HG02588 (cell line): ENCODE results near the gene LTBP1.
"Not testable (repeated sequence)": the region's sequence is repeated elsewhere in the genome, so short reads cannot be mapped to it uniquely, and the experiment has no call there.

Source experiments
- ATAC-seq: cut with Tn5 transposase; IDR thresholded peaks from one replicate; pipeline ENCODE4 v1.9.1; 2021; ENCODE audit warnings: mild to moderate bottlenecking, moderate library complexity; ENCODE audit not compliant: unreplicated experiment

LTBP1 gene

GRCh38 chr2:33365264-33365970 is 418.7 kb downstream of the LTBP1 start:
- ATAC-seq, result no peak

- ATAC-seq, result no peak
These were observed 419.7 kb downstream of the LTBP1 start for GRCh38 chr2:33366473-33366872.

GRCh38 chr2:33368524-33368923 is 421.8 kb downstream of the LTBP1 start:
- ATAC-seq, result not testable (repeated sequence)

GRCh38 chr2:33369191-33369590 is 422.4 kb downstream of the LTBP1 start:
- ATAC-seq, result no peak

GRCh38 chr2:33370636-33371265 is 424.0 kb downstream of the LTBP1 start:
- no peak for ATAC-seq

GRCh38 chr2:33371304-33372090 is 424.7 kb downstream of the LTBP1 start:
- ATAC-seq, result no peak

GRCh38 chr2:33372940-33373553 is 426.3 kb downstream of the LTBP1 start:
- ATAC-seq, result no peak

GRCh38 chr2:33373986-33374385 is 427.2 kb downstream of the LTBP1 start:
- no peak for ATAC-seq

GRCh38 chr2:33375054-33375453 is 428.3 kb downstream of the LTBP1 start:
- no peak for ATAC-seq

DNA sequence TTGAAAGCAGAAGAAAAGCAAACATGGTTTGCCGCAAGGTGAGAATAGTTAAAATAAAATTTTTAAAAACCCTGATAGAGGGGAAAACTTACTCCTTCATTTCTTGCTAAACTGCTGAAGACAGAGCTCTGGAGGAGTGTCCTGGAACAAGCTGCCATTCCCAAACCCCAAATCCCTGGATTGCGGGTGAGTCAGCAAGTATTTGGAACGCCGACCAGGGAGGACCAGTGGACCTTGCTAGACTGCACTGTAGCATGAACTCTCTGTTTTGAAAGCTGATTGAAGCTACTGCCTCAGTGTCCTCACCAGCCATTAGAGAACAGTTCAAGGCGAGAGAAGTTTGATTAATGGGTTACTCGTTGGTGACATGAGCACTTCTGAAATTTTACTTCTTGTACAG is 430.3 kb downstream of the LTBP1 start:
- ATAC-seq, result no peak

DNA sequence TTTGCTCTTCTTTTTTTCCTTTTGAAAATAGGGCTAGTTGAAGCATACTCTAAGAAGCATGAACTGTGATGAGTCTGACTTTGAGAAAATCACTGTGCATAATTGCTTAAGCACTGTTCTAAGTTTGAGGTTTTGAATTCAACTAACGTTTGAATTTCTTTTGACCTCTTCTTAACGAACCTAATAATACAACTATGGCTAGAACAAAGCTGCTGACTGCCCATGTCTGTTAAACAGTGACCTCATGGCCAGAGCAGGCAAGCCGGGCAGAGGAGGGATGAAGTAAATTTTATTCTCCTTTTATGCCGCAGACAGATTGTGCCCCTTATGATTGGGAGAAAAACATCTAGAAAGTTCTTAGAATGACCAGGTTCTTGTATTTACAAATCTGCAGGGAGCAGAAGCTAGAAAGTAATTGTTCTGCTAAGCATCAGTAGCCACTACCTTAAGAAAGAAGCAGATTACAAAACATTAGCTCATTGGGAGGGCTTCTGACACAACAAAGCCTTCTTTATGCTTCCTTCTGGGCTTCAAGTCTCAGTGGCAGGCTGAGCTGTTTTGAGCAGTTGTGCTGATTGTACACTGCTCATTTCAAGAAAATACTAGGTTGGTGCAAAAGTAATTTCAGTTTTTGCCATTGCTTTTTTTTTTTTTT is 431.9 kb downstream of the LTBP1 start:
- no peak for ATAC-seq

DNA sequence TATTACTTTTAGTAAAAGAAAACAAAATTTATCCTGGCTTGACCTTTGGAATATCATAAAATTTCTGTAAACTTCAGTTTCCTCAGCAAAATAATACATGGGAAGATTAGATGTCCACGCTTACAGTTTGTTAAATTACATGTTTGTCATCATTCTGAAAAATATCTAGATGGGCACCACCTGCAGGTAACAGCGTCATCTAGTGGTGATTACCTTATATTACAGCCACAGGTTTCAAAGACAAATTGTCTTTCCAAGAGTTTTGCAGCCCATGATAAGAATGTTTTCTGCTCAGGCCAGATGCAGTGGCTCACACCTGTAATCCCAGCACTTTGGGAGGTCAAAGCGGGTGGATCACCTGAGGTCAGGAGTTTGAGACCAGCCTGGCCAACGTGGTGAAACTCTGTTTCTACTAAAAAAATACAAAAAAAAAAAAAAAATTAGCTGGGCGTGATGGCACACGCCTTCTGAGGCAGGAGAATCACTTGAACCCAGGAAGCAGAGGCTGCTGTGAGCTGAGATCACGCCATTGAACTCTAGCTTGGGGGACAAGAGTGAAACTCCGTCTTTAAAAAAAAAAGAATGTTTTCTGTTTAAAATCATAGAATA is 433.4 kb downstream of the LTBP1 start:
- ATAC-seq, result no peak

GRCh38 chr2:33380719-33381118 is 434.0 kb downstream of the LTBP1 start:
- no peak for ATAC-seq

GRCh38 chr2:33381301-33381858 is 434.6 kb downstream of the LTBP1 start:
- no peak for ATAC-seq

DNA sequence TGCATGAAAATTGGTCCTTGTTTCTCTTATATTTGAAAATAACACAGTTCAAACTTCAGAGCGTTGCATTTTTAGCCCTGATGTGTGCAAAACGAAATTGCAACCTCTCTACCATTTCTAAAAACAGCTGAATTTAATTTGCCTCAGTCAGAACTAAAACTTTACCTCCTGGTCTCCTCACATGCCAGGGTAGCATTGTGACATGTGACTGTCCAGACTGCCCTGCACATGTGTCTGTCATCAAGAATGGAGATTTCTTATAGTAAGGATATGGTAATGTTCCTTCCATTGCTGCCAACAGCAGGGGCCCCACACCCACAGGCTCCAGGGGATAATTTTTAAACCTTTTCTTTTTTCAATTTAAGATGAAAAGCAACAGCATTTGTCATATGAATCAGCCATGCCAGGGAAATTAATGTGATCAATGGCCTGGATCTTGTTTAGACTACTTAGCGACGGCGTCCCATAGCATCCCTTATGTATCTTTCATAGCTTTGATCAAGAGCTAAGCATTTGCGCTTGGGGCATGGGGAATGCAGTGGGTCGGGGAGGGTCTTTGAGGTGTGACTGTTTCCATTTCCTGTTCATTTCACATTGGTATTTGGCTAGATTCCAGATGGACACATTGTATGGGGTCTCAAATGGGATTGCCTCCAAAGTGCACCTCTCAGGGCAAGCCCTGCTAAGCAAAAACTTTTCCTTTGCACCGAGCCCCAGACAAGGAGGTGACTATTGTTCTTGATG is 437.3 kb downstream of the LTBP1 start:
- ATAC-seq, result no peak

GRCh38 chr2:33384599-33384961 is 437.8 kb downstream of the LTBP1 start:
- no peak for ATAC-seq

DNA sequence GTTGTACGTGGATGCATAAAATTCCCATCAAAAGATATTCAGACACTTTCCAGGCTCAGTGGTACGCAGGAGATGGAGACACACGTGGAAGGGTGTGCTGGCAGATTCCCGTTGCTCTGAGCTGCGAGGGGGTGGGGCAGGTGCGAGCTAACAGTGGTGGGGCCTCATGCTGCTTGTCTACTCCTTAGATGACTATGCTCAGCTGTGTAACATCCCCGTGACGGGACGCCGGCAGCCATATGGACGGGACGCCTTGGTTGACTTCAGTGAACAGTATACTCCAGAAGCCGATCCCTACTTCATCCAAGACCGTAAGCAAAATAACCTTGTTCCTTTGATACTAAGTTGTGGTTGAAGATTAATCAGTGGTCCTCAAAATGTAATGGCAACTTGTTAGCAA is 442.2 kb downstream of the LTBP1 start:
- ATAC-seq, result no peak

DNA sequence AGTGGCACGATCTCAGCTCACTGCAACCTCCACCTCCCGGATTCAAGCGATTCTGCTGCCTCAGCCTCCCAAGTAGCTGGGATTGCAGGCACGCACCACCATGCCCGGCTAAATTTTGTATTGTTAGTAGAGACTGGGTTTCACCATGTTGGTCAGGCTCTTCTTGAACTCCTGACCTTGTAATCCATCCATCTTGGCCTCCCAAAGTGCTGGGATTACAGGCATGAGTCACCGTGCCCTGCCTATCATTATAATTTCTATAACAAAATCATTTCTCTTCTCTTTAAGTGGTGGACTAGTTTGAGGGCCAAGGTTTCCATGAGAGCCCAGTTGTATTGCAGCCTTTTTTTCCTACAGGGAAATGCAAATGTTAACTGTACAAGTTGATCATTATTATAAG is 442.9 kb downstream of the LTBP1 start:
- ATAC-seq, result not testable (repeated sequence)

- ATAC-seq, result no peak
These were observed 444.9 kb downstream of the LTBP1 start for GRCh38 chr2:33391529-33392255.
